HL-60 (cell line): ENCODE results near the gene FXN.

ENCODE experiments used
- DNase-seq, 2 experiments: peaks; one replicate each; pipeline ENCODE4 v3.0.0-alpha.2; 2010 to 2020; ENCODE audit warnings: low read depth in 1 of 2, low spot score in 1 of 2
- H3K27ac ChIP-seq: fragments of 250-450 bp; sonication (Bioruptor Pico); replicated peaks from 2 replicates; pipeline ENCODE4 v1.5.1; 2020; ENCODE audit warnings: mild to moderate bottlenecking, moderate library complexity
- H3K27me3 ChIP-seq: fragments of 250-450 bp; sonication (Bioruptor Pico); 2 replicates; pipeline ENCODE4 v1.5.1; 2021; ENCODE audit warnings: mild to moderate bottlenecking, moderate library complexity; ENCODE audit not compliant: insufficient read depth, poor library complexity, severe bottlenecking
- H3K4me3 ChIP-seq: replicated peaks from 2 replicates; pipeline ENCODE4 v1.5.1; 2011; ENCODE audit warnings: mild to moderate bottlenecking, control low read depth, low read length; ENCODE audit not compliant: insufficient read depth
- CTCF ChIP-seq: IDR thresholded peaks from one replicate; pipeline ENCODE4 v1.5.1; 2011; ENCODE audit warnings: low read length, control low read depth, inconsistent platforms; ENCODE audit not compliant: insufficient read depth
- GABPA ChIP-seq: IDR thresholded peaks from 2 replicates; pipeline ENCODE4 v1.6.1; 2012; ENCODE audit warnings: low read depth
- POLR2AphosphoS5 ChIP-seq: IDR thresholded peaks from 2 replicates; pipeline ENCODE4 v1.6.1; 2012; ENCODE audit warnings: low read depth
- SPI1 ChIP-seq: IDR thresholded peaks from 2 replicates; pipeline ENCODE4 v1.6.1; 2012; ENCODE audit warnings: low read depth, mild to moderate bottlenecking, borderline replicate concordance
- TF ChIP-seq, protein P1 (sequence below): IDR thresholded peaks from 2 replicates; pipeline ENCODE4 v1.6.1; 2012; ENCODE audit warnings: low read depth; ENCODE audit not compliant: insufficient replicate concordance

FXN gene

GRCh38 chr9:69065660-69066059, 30.1 kb downstream of the FXN start:
- TF ChIP-seq POLR2AphosphoS5 (no peak), SPI1 (no peak), CTCF (no peak), GABPA (no peak)
- TF ChIP-seq, protein P1, sequence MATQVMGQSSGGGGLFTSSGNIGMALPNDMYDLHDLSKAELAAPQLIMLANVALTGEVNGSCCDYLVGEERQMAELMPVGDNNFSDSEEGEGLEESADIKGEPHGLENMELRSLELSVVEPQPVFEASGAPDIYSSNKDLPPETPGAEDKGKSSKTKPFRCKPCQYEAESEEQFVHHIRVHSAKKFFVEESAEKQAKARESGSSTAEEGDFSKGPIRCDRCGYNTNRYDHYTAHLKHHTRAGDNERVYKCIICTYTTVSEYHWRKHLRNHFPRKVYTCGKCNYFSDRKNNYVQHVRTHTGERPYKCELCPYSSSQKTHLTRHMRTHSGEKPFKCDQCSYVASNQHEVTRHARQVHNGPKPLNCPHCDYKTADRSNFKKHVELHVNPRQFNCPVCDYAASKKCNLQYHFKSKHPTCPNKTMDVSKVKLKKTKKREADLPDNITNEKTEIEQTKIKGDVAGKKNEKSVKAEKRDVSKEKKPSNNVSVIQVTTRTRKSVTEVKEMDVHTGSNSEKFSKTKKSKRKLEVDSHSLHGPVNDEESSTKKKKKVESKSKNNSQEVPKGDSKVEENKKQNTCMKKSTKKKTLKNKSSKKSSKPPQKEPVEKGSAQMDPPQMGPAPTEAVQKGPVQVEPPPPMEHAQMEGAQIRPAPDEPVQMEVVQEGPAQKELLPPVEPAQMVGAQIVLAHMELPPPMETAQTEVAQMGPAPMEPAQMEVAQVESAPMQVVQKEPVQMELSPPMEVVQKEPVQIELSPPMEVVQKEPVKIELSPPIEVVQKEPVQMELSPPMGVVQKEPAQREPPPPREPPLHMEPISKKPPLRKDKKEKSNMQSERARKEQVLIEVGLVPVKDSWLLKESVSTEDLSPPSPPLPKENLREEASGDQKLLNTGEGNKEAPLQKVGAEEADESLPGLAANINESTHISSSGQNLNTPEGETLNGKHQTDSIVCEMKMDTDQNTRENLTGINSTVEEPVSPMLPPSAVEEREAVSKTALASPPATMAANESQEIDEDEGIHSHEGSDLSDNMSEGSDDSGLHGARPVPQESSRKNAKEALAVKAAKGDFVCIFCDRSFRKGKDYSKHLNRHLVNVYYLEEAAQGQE: no peak
- Histone ChIP-seq H3K27me3 (no peaks in the 10 kb centered on the region), H3K27ac (no peak overlapping the region), H3K4me3 (no peak overlapping the region)
- no peak for DNase-seq

- no peak overlapping the region for H3K27ac ChIP-seq
- no peaks in the 10 kb centered on the region for H3K27me3 ChIP-seq
- TF ChIP-seq GABPA (no peak), POLR2AphosphoS5 (no peak), CTCF (no peak), SPI1 (no peak)
- TF ChIP-seq, protein P1: no peak
- no peak for DNase-seq
- no peak overlapping the region for H3K4me3 ChIP-seq
Observed at GRCh38 chr9:69066955-69067354, 31.4 kb downstream of the FXN start.

DNA sequence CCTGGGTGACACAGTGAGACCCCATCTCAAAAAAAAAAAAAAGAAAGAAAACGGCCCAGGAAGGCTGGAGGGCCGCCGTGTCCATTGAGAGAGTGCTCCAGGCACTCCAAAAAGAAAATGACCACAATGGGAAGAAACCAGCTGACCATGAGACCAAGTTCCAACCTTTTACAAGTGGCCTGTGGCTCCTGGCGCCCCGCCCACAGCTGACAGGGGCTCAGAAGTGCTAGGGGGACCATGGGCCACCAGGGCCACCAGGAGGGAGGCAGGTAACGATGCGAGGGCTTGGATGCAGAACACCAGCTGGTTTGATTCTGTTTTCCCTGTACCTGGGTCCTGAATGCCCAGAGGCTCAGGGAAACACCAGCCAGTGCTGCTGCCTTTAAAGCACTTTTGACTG, 34.6 kb downstream of the FXN start:
- no peak overlapping the region for H3K27ac ChIP-seq
- no peak for DNase-seq
- H3K4me3 ChIP-seq: no peak overlapping the region
- TF ChIP-seq CTCF: no peak
- TF ChIP-seq SPI1: no peak
- TF ChIP-seq, protein P1: no peak
- TF ChIP-seq GABPA: no peak
- TF ChIP-seq POLR2AphosphoS5: no peak
- H3K27me3 ChIP-seq: no peaks in the 10 kb centered on the region
